ENCODE measurements around the gene C12orf54. TPM values are rescaled to one million over a fixed set of nuclear protein-coding genes. Genes with fewer than 3 reads are reported as not detected.
"Not testable (repeated sequence)": the region's sequence is repeated elsewhere in the genome, so short reads cannot be mapped to it uniquely, and the experiment has no call there.

Gene C12orf54
- total RNA-seq, 1 experiment from 2014 or later = not detected

GRCh38 chr12:48514728-48515127, 32.4 kb downstream of the C12orf54 start:
- H3K4me2 ChIP-seq (ENCODE audit: low read depth, low read length, poor library complexity, severe bottlenecking) = no peak overlapping the region
- H4K20me1 ChIP-seq (ENCODE audit: insufficient read depth, low read depth, low read length) = no peaks in the 10 kb centered on the region
- H3K4me1 ChIP-seq (ENCODE audit: low read length) = no peaks in the 10 kb centered on the region
- H3K9me3 ChIP-seq (ENCODE audit: low read length) = no peaks in the 10 kb centered on the region
- H3K27me3 ChIP-seq (ENCODE audit: low read length) = no peaks in the 10 kb centered on the region
- H3K36me3 ChIP-seq (ENCODE audit: insufficient read depth, low read length) = no peaks in the 10 kb centered on the region
- H2AFZ ChIP-seq (ENCODE audit: low read length) = no peak overlapping the region
- no peaks in the 10 kb centered on the region for H3K9me2 ChIP-seq (replicated peaks; ENCODE audit: insufficient read depth, low read length)
- H3K27ac ChIP-seq (ENCODE audit: low read length) = no peak overlapping the region
- DNase-seq = no peak
- H3K9ac ChIP-seq (ENCODE audit: low read length) = no peak overlapping the region
- no peaks in the 10 kb centered on the region for H3K79me2 ChIP-seq (ENCODE audit: low read length)
- no peak overlapping the region for H3K4me3 ChIP-seq (ENCODE audit: low read length)

- H3K4me2 ChIP-seq (ENCODE audit: low read depth, low read length, poor library complexity, severe bottlenecking); H3K9me3 ChIP-seq (ENCODE audit: low read length); H3K4me1 ChIP-seq (ENCODE audit: low read length); H2AFZ ChIP-seq (ENCODE audit: low read length); H3K9me2 ChIP-seq (replicated peaks; ENCODE audit: insufficient read depth, low read length); H3K79me2 ChIP-seq (ENCODE audit: low read length); H3K27me3 ChIP-seq (ENCODE audit: low read length); H3K4me3 ChIP-seq (ENCODE audit: low read length); H3K36me3 ChIP-seq (ENCODE audit: insufficient read depth, low read length); DNase-seq; H3K9ac ChIP-seq (ENCODE audit: low read length); H3K27ac ChIP-seq (ENCODE audit: low read length); H4K20me1 ChIP-seq (ENCODE audit: insufficient read depth, low read depth, low read length): not testable (repeated sequence)
Observed at GRCh38 chr12:48520381-48520780, 38.1 kb downstream of the C12orf54 start.

GRCh38 chr12:48525332-48525731, 43.0 kb downstream of the C12orf54 start, which contains the start of gene OR8S1:
Gene OR8S1, plus strand, starts transcription at chr12:48525632. Its CDS starts 0 bp downstream, at chr12:48525632.
- H2AFZ ChIP-seq (ENCODE audit: low read length) = no peak within 1 kb of the TSS
- H3K79me2 ChIP-seq (ENCODE audit: low read length) = no peaks in the 10 kb centered on the region
- DNase-seq = no peak
- no peaks in the 10 kb centered on the region for H3K36me3 ChIP-seq (ENCODE audit: insufficient read depth, low read length)
- H3K27ac ChIP-seq (ENCODE audit: low read length) = no peak within 1 kb of the TSS
- H3K9ac ChIP-seq (ENCODE audit: low read length) = no peak within 1 kb of the TSS
- H4K20me1 ChIP-seq (ENCODE audit: insufficient read depth, low read depth, low read length) = no peaks in the 10 kb centered on the region
- H3K4me2 ChIP-seq (ENCODE audit: low read depth, low read length, poor library complexity, severe bottlenecking) = no peak within 1 kb of the TSS
- H3K27me3 ChIP-seq (ENCODE audit: low read length) = no peaks in the 10 kb centered on the region
- no peaks in the 10 kb centered on the region for H3K4me1 ChIP-seq (ENCODE audit: low read length)
- no peaks in the 10 kb centered on the region for H3K9me3 ChIP-seq (ENCODE audit: low read length)
- H3K4me3 ChIP-seq (ENCODE audit: low read length) = no peak within 1 kb of the TSS
- no peaks in the 10 kb centered on the region for H3K9me2 ChIP-seq (replicated peaks; ENCODE audit: insufficient read depth, low read length)

GRCh38 chr12:48527891-48528670, 45.8 kb downstream of the C12orf54 start:
- no peaks in the 10 kb centered on the region for H3K4me1 ChIP-seq (ENCODE audit: low read length)
- no peak overlapping the region for H3K4me3 ChIP-seq (ENCODE audit: low read length)
- no peaks in the 10 kb centered on the region for H3K79me2 ChIP-seq (ENCODE audit: low read length)
- no peak for DNase-seq
- no peak overlapping the region for H2AFZ ChIP-seq (ENCODE audit: low read length)
- no peak overlapping the region for H3K4me2 ChIP-seq (ENCODE audit: low read depth, low read length, poor library complexity, severe bottlenecking)
- H3K27ac ChIP-seq (ENCODE audit: low read length) = no peak overlapping the region
- H3K9me2 ChIP-seq (replicated peaks; ENCODE audit: insufficient read depth, low read length) = no peaks in the 10 kb centered on the region
- no peaks in the 10 kb centered on the region for H3K36me3 ChIP-seq (ENCODE audit: insufficient read depth, low read length)
- no peaks in the 10 kb centered on the region for H4K20me1 ChIP-seq (ENCODE audit: insufficient read depth, low read depth, low read length)
- H3K9me3 ChIP-seq (ENCODE audit: low read length) = no peaks in the 10 kb centered on the region
- no peaks in the 10 kb centered on the region for H3K27me3 ChIP-seq (ENCODE audit: low read length)
- H3K9ac ChIP-seq (ENCODE audit: low read length) = no peak overlapping the region

- no peak overlapping the region for H2AFZ ChIP-seq (ENCODE audit: low read length)
- H3K36me3 ChIP-seq (ENCODE audit: insufficient read depth, low read length) = no peaks in the 10 kb centered on the region
- H3K9ac ChIP-seq (ENCODE audit: low read length) = no peak overlapping the region
- peaks cover 4% of the 10 kb centered on the region; the same call in 1 of the 2 replicates for H3K4me1 ChIP-seq (ENCODE audit: low read length)
- no peak overlapping the region for H3K4me2 ChIP-seq (ENCODE audit: low read depth, low read length, poor library complexity, severe bottlenecking)
- no peaks in the 10 kb centered on the region for H3K9me3 ChIP-seq (ENCODE audit: low read length)
- H3K27me3 ChIP-seq (ENCODE audit: low read length) = no peaks in the 10 kb centered on the region
- no peaks in the 10 kb centered on the region for H4K20me1 ChIP-seq (ENCODE audit: insufficient read depth, low read depth, low read length)
- no peak overlapping the region for H3K4me3 ChIP-seq (ENCODE audit: low read length)
- H3K27ac ChIP-seq (ENCODE audit: low read length) = no peak overlapping the region
- no peaks in the 10 kb centered on the region for H3K79me2 ChIP-seq (ENCODE audit: low read length)
- H3K9me2 ChIP-seq (replicated peaks; ENCODE audit: insufficient read depth, low read length) = no peaks in the 10 kb centered on the region
- no peak for DNase-seq
Observed at GRCh38 chr12:48532601-48533000, 50.3 kb downstream of the C12orf54 start.

GRCh38 chr12:48536602-48537001, 54.3 kb downstream of the C12orf54 start:
- Histone ChIP-seq H3K4me2 (ENCODE audit: low read depth, low read length, poor library complexity, severe bottlenecking) (no peak overlapping the region), H3K4me3 (ENCODE audit: low read length) (no peak overlapping the region), H3K9ac (ENCODE audit: low read length) (no peak overlapping the region), H3K27ac (ENCODE audit: low read length) (no peak overlapping the region), H3K9me3 (ENCODE audit: low read length) (no peaks in the 10 kb centered on the region), H2AFZ (ENCODE audit: low read length) (no peak overlapping the region), H3K27me3 (ENCODE audit: low read length) (no peaks in the 10 kb centered on the region), H4K20me1 (ENCODE audit: insufficient read depth, low read depth, low read length) (no peaks in the 10 kb centered on the region), H3K9me2 (replicated peaks; ENCODE audit: insufficient read depth, low read length) (no peaks in the 10 kb centered on the region), H3K4me1 (ENCODE audit: low read length) (peaks cover 4% of the 10 kb centered on the region; the same call in 1 of the 2 replicates), H3K79me2 (ENCODE audit: low read length) (no peaks in the 10 kb centered on the region), H3K36me3 (ENCODE audit: insufficient read depth, low read length) (no peaks in the 10 kb centered on the region)
- no peak for DNase-seq

GRCh38 chr12:48542300-48542928, 60.1 kb downstream of the C12orf54 start:
- no peaks in the 10 kb centered on the region for H3K9me3 ChIP-seq (ENCODE audit: low read length)
- H3K27me3 ChIP-seq (ENCODE audit: low read length) = no peaks in the 10 kb centered on the region
- H3K36me3 ChIP-seq (ENCODE audit: insufficient read depth, low read length) = no peaks in the 10 kb centered on the region
- H2AFZ ChIP-seq (ENCODE audit: low read length) = no peak overlapping the region
- H4K20me1 ChIP-seq (ENCODE audit: insufficient read depth, low read depth, low read length) = no peaks in the 10 kb centered on the region
- H3K4me2 ChIP-seq (ENCODE audit: low read depth, low read length, poor library complexity, severe bottlenecking) = no peak overlapping the region
- H3K9ac ChIP-seq (ENCODE audit: low read length) = no peak overlapping the region
- H3K4me1 ChIP-seq (ENCODE audit: low read length) = no peaks in the 10 kb centered on the region
- H3K9me2 ChIP-seq (replicated peaks; ENCODE audit: insufficient read depth, low read length) = no peaks in the 10 kb centered on the region
- no peak overlapping the region for H3K4me3 ChIP-seq (ENCODE audit: low read length)
- peak; percentile 69 for DNase-seq
- no peak overlapping the region for H3K27ac ChIP-seq (ENCODE audit: low read length)
- H3K79me2 ChIP-seq (ENCODE audit: low read length) = no peaks in the 10 kb centered on the region

- no peak overlapping the region for H3K27ac ChIP-seq (ENCODE audit: low read length)
- no peaks in the 10 kb centered on the region for H3K9me3 ChIP-seq (ENCODE audit: low read length)
- H3K9ac ChIP-seq (ENCODE audit: low read length) = no peak overlapping the region
- no peak overlapping the region for H3K4me3 ChIP-seq (ENCODE audit: low read length)
- no peaks in the 10 kb centered on the region for H3K79me2 ChIP-seq (ENCODE audit: low read length)
- no peak for DNase-seq
- H4K20me1 ChIP-seq (ENCODE audit: insufficient read depth, low read depth, low read length) = no peaks in the 10 kb centered on the region
- no peaks in the 10 kb centered on the region for H3K4me1 ChIP-seq (ENCODE audit: low read length)
- H3K27me3 ChIP-seq (ENCODE audit: low read length) = no peaks in the 10 kb centered on the region
- H3K36me3 ChIP-seq (ENCODE audit: insufficient read depth, low read length) = no peaks in the 10 kb centered on the region
- H3K4me2 ChIP-seq (ENCODE audit: low read depth, low read length, poor library complexity, severe bottlenecking) = no peak overlapping the region
- no peaks in the 10 kb centered on the region for H3K9me2 ChIP-seq (replicated peaks; ENCODE audit: insufficient read depth, low read length)
- no peak overlapping the region for H2AFZ ChIP-seq (ENCODE audit: low read length)
Observed at GRCh38 chr12:48545833-48546469, 63.7 kb downstream of the C12orf54 start.
